ENCODE data around the gene KIF4A.

Gene KIF4A

GRCh38 chrX:70410921-70411320 lies 121.0 kb downstream of the KIF4A start:
- no peak for DNase-seq

- no peak for DNase-seq
Observed at GRCh38 chrX:70411475-70411874, 121.6 kb downstream of the KIF4A start.

GRCh38 chrX:70421618-70422017 lies 131.7 kb downstream of the KIF4A start:
- no peak for DNase-seq

GRCh38 chrX:70422851-70423341 lies 133.0 kb downstream of the KIF4A start, which contains the start of gene GDPD2:
Gene GDPD2 (plus strand): TSS chrX:70423314. CDS start chrX:70424985, 1,671 bp downstream.
- peak; percentile 16 for DNase-seq

GRCh38 chrX:70423936-70424675 lies 134.2 kb downstream of the KIF4A start:
- no peak for DNase-seq

- DNase-seq, result no peak
Observed at GRCh38 chrX:70424801-70425200, 134.9 kb downstream of the KIF4A start.

GRCh38 chrX:70426286-70427278 lies 136.7 kb downstream of the KIF4A start:
- DNase-seq, result no peak

- no peak for DNase-seq
Observed at GRCh38 chrX:70427365-70427764, 137.5 kb downstream of the KIF4A start.

GRCh38 chrX:70429759-70430158 lies 139.9 kb downstream of the KIF4A start:
- DNase-seq, result no peak

GRCh38 chrX:70432936-70433847 lies 143.3 kb downstream of the KIF4A start:
- no peak for DNase-seq

- DNase-seq, result peak; percentile 53
Observed at GRCh38 chrX:70433848-70434351, 144.0 kb downstream of the KIF4A start.

GRCh38 chrX:70434352-70434866 lies 144.5 kb downstream of the KIF4A start:
- DNase-seq, result peak; percentile 79

GRCh38 chrX:70434914-70435586 lies 145.1 kb downstream of the KIF4A start:
- no peak for DNase-seq

GRCh38 chrX:70436343-70436742 lies 146.4 kb downstream of the KIF4A start:
- no peak for DNase-seq

- no peak for DNase-seq
Observed at GRCh38 chrX:70437011-70437410, 147.1 kb downstream of the KIF4A start.

- DNase-seq, result no peak
Observed at GRCh38 chrX:70437921-70438665, 148.2 kb downstream of the KIF4A start.

- no peak for DNase-seq
Observed at GRCh38 chrX:70439016-70439415, 149.1 kb downstream of the KIF4A start.

- no peak for DNase-seq
Observed at GRCh38 chrX:70442224-70442623, 152.3 kb downstream of the KIF4A start.

- DNase-seq, result no peak
Observed at GRCh38 chrX:70444326-70444945, 154.5 kb downstream of the KIF4A start, which contains the start of gene DLG3. Gene DLG3 (plus strand): TSS chrX:70444835. CDS start chrX:70445202, 367 bp downstream.

Data from NCI-H774 (cell line).